ENCODE data around the gene EREG.

Gene EREG

DNA sequence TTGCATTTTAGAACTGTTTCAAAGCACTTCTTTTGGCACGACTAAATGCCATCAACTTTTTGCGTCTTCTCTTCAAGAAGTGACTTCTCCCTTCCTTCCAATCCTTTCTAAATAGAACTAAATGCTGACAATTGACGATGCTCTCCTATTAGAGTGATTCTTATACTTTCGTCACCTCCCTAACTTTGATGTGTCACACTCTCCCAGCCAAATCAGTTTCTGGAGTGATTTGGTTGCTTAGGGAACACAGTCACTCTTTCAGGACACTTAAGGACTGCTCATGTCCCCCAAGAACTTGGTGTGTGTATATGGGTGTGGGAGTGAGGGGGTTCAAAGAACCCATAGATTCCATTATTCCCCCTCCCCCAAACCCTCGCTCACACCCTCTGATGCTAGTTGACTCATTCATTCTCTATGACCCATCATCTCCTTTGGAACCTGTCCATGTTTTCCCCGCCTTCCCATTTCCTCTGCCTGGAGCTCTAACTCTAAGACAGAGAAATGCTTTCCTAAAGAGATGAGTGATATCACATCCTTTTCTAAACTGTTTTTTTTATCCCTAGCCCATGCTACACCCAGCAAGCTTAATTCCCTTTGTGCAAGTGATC is 53.2 kb downstream of the EREG start:
- H3K4me3 ChIP-seq (ENCODE audit: low read length) = no peak overlapping the region
- DNase-seq (ENCODE audit: low read depth) = no peak
- TF ChIP-seq CTCF (conservative IDR thresholded peaks at IDR 0.05; ENCODE audit: low read depth, low read length) = no peak

DNA sequence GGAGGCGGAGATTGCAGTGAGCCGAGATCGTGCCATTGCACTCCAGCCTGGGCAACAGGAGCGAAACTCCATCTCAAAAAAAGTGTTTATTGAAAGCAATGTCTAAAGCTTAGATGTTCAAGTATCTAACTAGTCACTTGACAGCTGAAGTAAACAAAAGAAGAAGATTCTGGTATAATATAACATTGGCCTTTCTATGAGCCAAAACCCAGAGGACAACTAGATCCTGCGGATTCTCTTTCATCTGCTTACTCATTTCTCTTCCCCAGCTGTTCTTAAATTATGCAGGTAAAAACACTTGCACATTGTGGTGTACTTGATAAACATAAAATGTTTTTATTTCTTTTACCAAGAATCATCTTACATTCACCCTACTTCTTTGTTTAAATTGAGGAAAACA is 55.9 kb downstream of the EREG start:
- H3K4me3 ChIP-seq (ENCODE audit: low read length) = no peak overlapping the region
- TF ChIP-seq CTCF (conservative IDR thresholded peaks at IDR 0.05; ENCODE audit: low read depth, low read length) = no peak
- no peak for DNase-seq (ENCODE audit: low read depth)

DNA sequence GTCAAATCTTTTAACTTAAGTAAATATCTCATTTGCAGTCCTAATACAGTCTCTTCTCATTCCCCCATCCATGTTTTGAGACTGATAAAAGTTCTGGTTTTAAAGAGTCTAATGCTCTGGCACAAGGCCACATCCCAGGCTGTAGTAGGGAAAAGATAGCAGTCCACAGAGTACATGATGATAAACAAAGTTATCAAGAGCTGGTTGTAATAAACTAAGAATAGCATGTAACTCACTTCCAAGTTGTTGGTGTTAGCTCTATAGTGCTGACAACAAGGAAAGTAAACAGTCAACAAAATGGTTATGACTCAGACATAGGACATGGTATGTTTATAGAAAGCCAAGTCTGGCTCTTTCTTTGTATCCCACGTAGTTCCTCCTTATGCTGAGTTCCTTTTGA is 58.2 kb downstream of the EREG start:
- DNase-seq (ENCODE audit: low read depth) = no peak
- no peak overlapping the region for H3K4me3 ChIP-seq (ENCODE audit: low read length)
- no peak for TF ChIP-seq CTCF (conservative IDR thresholded peaks at IDR 0.05; ENCODE audit: low read depth, low read length)

DNA sequence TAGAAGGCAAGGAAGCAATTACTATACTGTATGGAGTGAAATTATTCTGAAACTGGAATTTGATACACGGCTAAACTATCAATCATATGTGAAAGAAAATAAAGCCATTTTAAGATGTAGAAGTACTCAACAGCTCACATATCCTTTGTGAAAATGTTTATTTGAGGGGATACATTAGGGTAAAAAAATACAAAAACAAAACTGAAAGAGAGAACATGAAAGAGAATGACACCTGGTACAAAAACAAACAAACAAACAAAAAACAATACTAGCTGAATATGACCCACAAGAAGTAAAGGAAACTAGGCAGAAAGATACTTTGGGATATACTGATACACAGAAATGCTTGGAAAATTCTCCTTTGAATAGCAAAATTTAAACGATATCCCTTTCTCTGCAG is 59.2 kb downstream of the EREG start:
- H3K4me3 ChIP-seq (ENCODE audit: low read length) = no peak overlapping the region
- TF ChIP-seq CTCF (conservative IDR thresholded peaks at IDR 0.05; ENCODE audit: low read depth, low read length) = no peak
- DNase-seq (ENCODE audit: low read depth) = no peak

GRCh38 chr4:74426101-74426500 is 61.2 kb downstream of the EREG start:
- H3K4me3 ChIP-seq (ENCODE audit: low read length) = no peak overlapping the region
- DNase-seq (ENCODE audit: low read depth) = no peak
- TF ChIP-seq CTCF (conservative IDR thresholded peaks at IDR 0.05; ENCODE audit: low read depth, low read length) = no peak

- no peak overlapping the region for H3K4me3 ChIP-seq (ENCODE audit: low read length)
- DNase-seq (ENCODE audit: low read depth) = no peak
- no peak for TF ChIP-seq CTCF (conservative IDR thresholded peaks at IDR 0.05; ENCODE audit: low read depth, low read length)
Measured at GRCh38 chr4:74428276-74428675, 63.3 kb downstream of the EREG start.

DNA sequence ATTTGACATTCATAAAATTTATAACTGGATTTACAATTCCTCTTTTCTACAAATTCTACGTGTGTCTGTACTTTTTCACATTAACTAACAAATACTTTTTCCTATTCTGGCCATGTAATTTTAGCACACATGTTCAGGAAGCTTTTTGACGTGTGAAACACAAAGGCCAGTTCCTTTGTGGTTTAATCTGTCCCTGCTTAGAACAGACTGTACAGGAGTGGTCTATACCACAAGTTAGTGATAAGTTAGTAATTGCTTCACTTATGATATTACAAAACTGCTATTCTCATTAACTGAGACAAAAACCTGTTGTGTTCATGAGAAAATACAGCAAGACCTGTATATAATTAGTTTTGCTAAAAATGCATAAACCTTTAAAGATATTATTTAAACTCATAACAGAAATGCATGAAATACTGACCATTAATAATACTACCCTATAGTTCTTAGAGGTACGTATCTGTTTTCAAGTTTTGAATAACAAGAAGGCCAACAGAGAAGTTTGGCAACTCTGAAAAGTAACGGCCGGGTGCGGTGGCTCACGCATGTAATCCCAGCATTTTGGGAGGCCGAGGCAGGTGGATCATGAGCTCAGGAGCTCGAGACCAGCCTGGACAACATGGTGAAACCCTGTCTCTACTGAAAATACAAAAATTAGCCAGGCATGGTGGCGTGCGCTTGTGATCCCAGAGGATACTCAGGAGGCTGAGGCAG is 66.3 kb downstream of the EREG start:
- no peak overlapping the region for H3K4me3 ChIP-seq (ENCODE audit: low read length)
- DNase-seq (ENCODE audit: low read depth) = no peak
- TF ChIP-seq CTCF (conservative IDR thresholded peaks at IDR 0.05; ENCODE audit: low read depth, low read length) = no peak
